Subcutaneous adipose tissue (tissue), 4 donors: ENCODE data around the gene CFAP99. TPM values are rescaled to one million over a fixed set of nuclear protein-coding genes. Genes with fewer than 3 reads are reported as not detected.

Experiments
- CTCF ChIP-seq: fragments of 450-650 bp; IDR thresholded peaks from one replicate; pipeline ENCODE4 v1.5.1; 2016; ENCODE audit warnings: low read depth, mild to moderate bottlenecking, control low read depth, antibody characterized with exemption, moderate library complexity
- total RNA-seq, 4 donors: library from RNA; depleted of rRNA; stranded (reverse); fragments of >200 nt; gene quantifications; one replicate each; pipeline ENCODE4 v1.1.0, GENCODE V29; 2016

Gene CFAP99
- total RNA-seq, 4 donors from 2014 or later: not detected

- no peak for TF ChIP-seq CTCF
Observed at GRCh38 chr4:2482192-2482591, 63.4 kb downstream of the CFAP99 start.

- TF ChIP-seq CTCF: no peak
Observed at GRCh38 chr4:2482693-2483092, 63.9 kb downstream of the CFAP99 start.

GRCh38 chr4:2483237-2483636 lies 64.5 kb downstream of the CFAP99 start:
- no peak for TF ChIP-seq CTCF

GRCh38 chr4:2484185-2484584 lies 65.4 kb downstream of the CFAP99 start:
- no peak for TF ChIP-seq CTCF

- TF ChIP-seq CTCF: no peak
Observed at GRCh38 chr4:2484993-2485392, 66.2 kb downstream of the CFAP99 start.

GRCh38 chr4:2485956-2486355 lies 67.2 kb downstream of the CFAP99 start:
- TF ChIP-seq CTCF: no peak

- TF ChIP-seq CTCF: no peak
Observed at GRCh38 chr4:2486981-2487380, 68.2 kb downstream of the CFAP99 start.
